ENCODE data around the gene NUP58. TPM values are rescaled to one million over a fixed set of nuclear protein-coding genes. Genes with fewer than 3 reads are reported as not detected.

NUP58 gene
- total RNA-seq, 1 donor from 2014 or later = 64.3 TPM

- H3K9me3 ChIP-seq = no peaks in the 10 kb centered on the region
- intact Hi-C loops (cut with DNase I) = no loop called here
- DNase-seq (ENCODE audit: extremely low spot score in 2 of 2) = no peak
- peaks cover 6% of the 10 kb centered on the region for H3K4me1 ChIP-seq
- TF ChIP-seq POLR2A (IDR thresholded peaks at IDR 0.05) (no peak), CTCF (IDR thresholded peaks at IDR 0.05) (no peak), POLR2AphosphoS5 (IDR thresholded peaks at IDR 0.05; ENCODE audit: insufficient read depth in 1 of 2, low read depth in 1 of 2) (no peak)
- H3K27me3 ChIP-seq = no peaks in the 10 kb centered on the region
- H3K27ac ChIP-seq = no peak within 1 kb of the TSS
- H3K4me3 ChIP-seq = peak within 1 kb of the TSS; percentile 20 to 30
- H3K36me3 ChIP-seq = no peaks in the 10 kb centered on the region
Observed at GRCh38 chr13:25371875-25372283, 70.5 kb downstream of the NUP58 start, which contains the start of gene ATP8A2. TSS of gene ATP8A2 (plus strand) at chr13:25371974. CDS start at chr13:25372213, 239 bp downstream.

DNA sequence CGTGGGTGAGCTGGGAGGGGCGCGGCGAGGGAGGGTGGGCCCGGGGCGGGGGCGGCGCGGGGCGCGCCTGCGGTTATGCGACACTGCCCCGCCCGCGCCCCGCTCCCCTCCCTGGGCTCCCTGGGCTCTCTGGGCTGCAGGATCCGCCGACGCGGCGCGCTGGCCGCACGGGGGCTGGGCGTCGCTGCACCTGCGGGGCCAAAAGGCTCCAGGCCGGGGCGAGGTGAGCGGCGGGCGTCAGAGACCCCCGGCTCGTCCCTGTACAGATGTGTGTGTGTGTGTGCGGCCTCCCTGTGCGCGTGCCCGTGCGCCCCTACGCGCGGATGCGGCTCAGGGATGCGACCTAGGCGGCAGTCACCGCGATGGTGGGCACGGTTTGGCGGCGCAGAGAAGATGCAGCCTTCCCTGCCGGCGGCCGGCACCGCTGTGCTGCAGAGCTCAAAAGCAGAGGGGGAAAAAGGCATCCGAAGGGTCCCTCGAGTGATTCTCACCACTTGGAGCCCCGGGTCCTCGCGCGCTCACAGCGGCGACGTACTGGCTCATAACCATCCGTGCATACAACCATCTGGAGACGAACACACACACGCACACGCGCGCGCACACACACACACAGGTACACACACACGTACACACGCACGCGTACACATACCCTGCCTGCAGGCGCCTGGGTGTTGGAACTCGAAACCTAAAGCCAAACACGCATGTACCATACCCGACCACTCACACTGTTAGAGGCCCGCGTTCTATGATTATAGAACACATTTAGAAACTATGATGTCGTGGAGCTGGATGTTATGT is 71.1 kb downstream of the NUP58 start:
- no peaks in the 10 kb centered on the region for H3K27me3 ChIP-seq
- no peaks in the 10 kb centered on the region for H3K36me3 ChIP-seq
- no peak for DNase-seq (ENCODE audit: extremely low spot score in 2 of 2)
- intact Hi-C loops (cut with DNase I) = no loop called here
- H3K4me1 ChIP-seq = peaks cover 6% of the 10 kb centered on the region
- H3K4me3 ChIP-seq = peak overlapping the region; percentile 20 to 30
- H3K27ac ChIP-seq = no peak overlapping the region
- TF ChIP-seq CTCF (IDR thresholded peaks at IDR 0.05) (no peak), POLR2A (IDR thresholded peaks at IDR 0.05) (no peak), POLR2AphosphoS5 (IDR thresholded peaks at IDR 0.05; ENCODE audit: insufficient read depth in 1 of 2, low read depth in 1 of 2) (no peak)
- H3K9me3 ChIP-seq = no peaks in the 10 kb centered on the region

DNA sequence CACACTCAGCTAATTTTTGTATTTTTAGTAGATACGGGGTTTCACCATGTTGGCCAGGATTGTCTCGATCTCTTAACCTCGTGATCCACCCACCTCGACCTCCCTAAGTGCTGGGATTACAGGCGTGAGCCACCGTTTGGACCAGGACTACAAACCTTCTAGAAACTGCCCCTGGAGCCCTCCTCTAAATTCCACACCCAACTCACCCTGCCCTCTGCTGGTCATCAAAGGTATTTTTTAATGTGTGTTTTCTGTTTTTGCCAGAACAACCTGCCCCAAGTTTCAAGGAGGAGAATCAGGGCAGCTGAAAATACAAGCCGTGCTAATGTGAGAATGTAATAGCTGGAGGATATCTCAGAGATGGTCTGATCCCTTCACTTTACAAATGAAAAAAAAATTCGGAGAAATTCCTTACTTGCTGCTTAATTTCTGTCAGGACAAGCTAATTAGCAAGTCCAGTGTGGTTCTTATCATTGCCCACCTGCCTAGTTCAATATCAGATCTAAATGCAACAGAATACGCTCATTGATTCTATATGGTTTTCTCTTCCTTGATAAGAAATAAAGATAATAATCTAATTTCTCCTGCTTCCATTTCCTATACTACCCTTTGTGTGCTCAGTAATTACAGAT is 74.4 kb downstream of the NUP58 start:
- no peak for TF ChIP-seq POLR2AphosphoS5 (IDR thresholded peaks at IDR 0.05; ENCODE audit: insufficient read depth in 1 of 2, low read depth in 1 of 2)
- no peak for TF ChIP-seq POLR2A (IDR thresholded peaks at IDR 0.05)
- peak in 2 of 3 experiments; percentile 18 to 46 for TF ChIP-seq CTCF (IDR thresholded peaks at IDR 0.05)
- Histone ChIP-seq H3K27ac (no peak overlapping the region), H3K9me3 (no peaks in the 10 kb centered on the region), H3K27me3 (no peaks in the 10 kb centered on the region), H3K4me1 (peaks cover 6% of the 10 kb centered on the region), H3K36me3 (no peaks in the 10 kb centered on the region), H3K4me3 (no peak overlapping the region)
- intact Hi-C loops (cut with DNase I) = no loop called here
- no peak for DNase-seq (ENCODE audit: extremely low spot score in 2 of 2)

GRCh38 chr13:25377244-25377962 is 76.0 kb downstream of the NUP58 start:
- intact Hi-C loops (cut with DNase I) = no loop called here

More at GRCh38 chr13:25377244-25377962, 76.0 kb downstream of the NUP58 start:
- DNase-seq (ENCODE audit: extremely low spot score in 2 of 2) = no peak
- H3K27me3 ChIP-seq = no peaks in the 10 kb centered on the region
- no peaks in the 10 kb centered on the region for H3K36me3 ChIP-seq
- H3K4me3 ChIP-seq = no peak overlapping the region
- H3K4me1 ChIP-seq = peaks cover 2% of the 10 kb centered on the region
- H3K9me3 ChIP-seq = no peaks in the 10 kb centered on the region
- no peak overlapping the region for H3K27ac ChIP-seq
- no peak for TF ChIP-seq POLR2A (IDR thresholded peaks at IDR 0.05)
- no peak for TF ChIP-seq POLR2AphosphoS5 (IDR thresholded peaks at IDR 0.05; ENCODE audit: insufficient read depth in 1 of 2, low read depth in 1 of 2)
- TF ChIP-seq CTCF (IDR thresholded peaks at IDR 0.05) = no peak
